Stimulated activated naive CD4-positive, alpha-beta T cell (primary cell): ENCODE measurements around the gene TMEM169.

ENCODE experiments used
- DNase-seq, 6 experiments: peaks; one replicate each; lab custom pipeline; 2025; lab: John Stamatoyannopoulos, UW

TMEM169 gene

GRCh38 chr2:216081487-216082116 lies at the start of gene TMEM169, which contains the start of gene PECR:
Gene TMEM169, plus strand, starts transcription at chr2:216081919. Its CDS starts 14,045 bp downstream, at chr2:216095964.
Gene PECR, minus strand, starts transcription at chr2:216081809. Its CDS starts 68 bp downstream, at chr2:216081741.
- DNase-seq, result peak; percentile 38 to 66 (median 54)

- DNase-seq, result peak in 2 of 6 experiments; percentile 2 to 5
Observed at GRCh38 chr2:216031960-216032689, 49.6 kb upstream of the TMEM169 start.

- no peak for DNase-seq
Observed at GRCh38 chr2:216033403-216033802, 48.3 kb upstream of the TMEM169 start.

GRCh38 chr2:216034065-216034464 lies 47.7 kb upstream of the TMEM169 start:
- DNase-seq, result peak; percentile 41 to 79 (median 58)

GRCh38 chr2:216039918-216040317 lies 41.8 kb upstream of the TMEM169 start:
- DNase-seq, result no peak

- DNase-seq, result no peak
Observed at GRCh38 chr2:216041438-216041837, 40.3 kb upstream of the TMEM169 start.

GRCh38 chr2:216043949-216044348 lies 37.8 kb upstream of the TMEM169 start:
- no peak for DNase-seq

- DNase-seq, result no peak
Observed at GRCh38 chr2:216044883-216045486, 36.7 kb upstream of the TMEM169 start.

GRCh38 chr2:216047397-216047796 lies 34.3 kb upstream of the TMEM169 start:
- DNase-seq, result no peak

- no peak for DNase-seq
Observed at GRCh38 chr2:216049452-216049851, 32.3 kb upstream of the TMEM169 start.

GRCh38 chr2:216051350-216051749 lies 30.4 kb upstream of the TMEM169 start:
- DNase-seq, result no peak

GRCh38 chr2:216052420-216052819 lies 29.3 kb upstream of the TMEM169 start:
- no peak for DNase-seq

GRCh38 chr2:216055680-216056079 lies 26.0 kb upstream of the TMEM169 start:
- no peak for DNase-seq

- no peak for DNase-seq
Observed at GRCh38 chr2:216056739-216057138, 25.0 kb upstream of the TMEM169 start.

- peak; percentile 14 to 71 (median 45) for DNase-seq
Observed at GRCh38 chr2:216057688-216058193, 24.0 kb upstream of the TMEM169 start.

GRCh38 chr2:216059233-216059834 lies 22.4 kb upstream of the TMEM169 start:
- DNase-seq, result no peak

- no peak for DNase-seq
Observed at GRCh38 chr2:216064014-216064630, 17.6 kb upstream of the TMEM169 start.

GRCh38 chr2:216064665-216065064 lies 17.1 kb upstream of the TMEM169 start:
- DNase-seq, result no peak

GRCh38 chr2:216066230-216066629 lies 15.5 kb upstream of the TMEM169 start:
- no peak for DNase-seq

GRCh38 chr2:216069028-216069427 lies 12.7 kb upstream of the TMEM169 start:
- no peak for DNase-seq

GRCh38 chr2:216070195-216070594 lies 11.5 kb upstream of the TMEM169 start:
- DNase-seq, result no peak
